ENCODE measurements around the gene ZNF780A. TPM values are rescaled to one million over a fixed set of nuclear protein-coding genes. Genes with fewer than 3 reads are reported as not detected.

The ZNF780A gene
- total and polyA plus RNA-seq, 2 of the 13 experiments (the other 11 are each of a cell fraction or from before 2014, with no cell fraction given): 13.5 to 22.7 TPM

DNA sequence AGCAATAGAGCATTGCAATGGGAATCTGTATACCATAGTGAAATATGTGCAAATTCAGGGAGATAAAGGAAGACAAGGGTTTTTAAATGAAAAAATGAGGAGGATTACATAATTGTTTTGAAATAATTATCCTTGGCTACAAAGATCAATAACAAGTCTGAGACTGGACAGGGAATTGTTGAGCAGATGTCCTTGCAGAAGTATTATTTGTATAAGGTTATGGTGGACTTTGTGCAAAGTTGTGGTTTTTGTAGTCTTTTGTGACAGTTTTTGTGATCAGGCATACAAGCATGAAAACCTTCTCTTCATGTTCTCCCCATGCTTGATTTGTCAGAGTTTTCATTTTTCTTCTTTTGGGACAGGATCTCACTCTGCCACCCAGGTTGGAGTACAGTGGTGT is 25.3 kb upstream of the ZNF780A start:
- Histone ChIP-seq H3K27me3 (ENCODE audit: control insufficient read depth in 1 of 2, insufficient read depth in 2 of 2, low read length in 2 of 2) (no peaks in the 10 kb centered on the region), H3K4me3 (replicated peaks in 1 of 3; ENCODE audit: insufficient read depth in 1 of 3, low read depth in 2 of 3, low read length in 3 of 3) (no peak overlapping the region), H2AFZ (ENCODE audit: low read length) (no peak overlapping the region), H4K20me1 (ENCODE audit: insufficient read depth, low read length) (no peaks in the 10 kb centered on the region), H3K9ac (ENCODE audit: insufficient read depth, low read depth, low read length) (no peak overlapping the region), H3K27ac (ENCODE audit: extremely low read length, insufficient read depth, low read length) (peak overlapping the region; percentile 24), H3K36me3 (replicated peaks in 1 of 2; ENCODE audit: control insufficient read depth in 1 of 2, insufficient read depth in 2 of 2, low read length in 2 of 2) (no peaks in the 10 kb centered on the region), H3K9me3 (ENCODE audit: low read length) (peaks cover 10% of the 10 kb centered on the region), H3K4me2 (ENCODE audit: low read depth, low read length) (0 out of 2 replicates have a peak overlapping the region, but pooled peaks have one; percentile 0), H3K79me2 (ENCODE audit: insufficient read depth, low read length) (no peaks in the 10 kb centered on the region), H3K4me1 (ENCODE audit: insufficient read depth, low read length) (peaks cover 43% of the 10 kb centered on the region)
- POLR2A ChIA-PET: interaction anchor here (1.2 kb wide), 1 partner anchor 26 kb away, joined by 3 read pairs; the partner anchor contains the start of gene ZNF780A
- ATAC-seq (no peak), DNase-seq (ENCODE audit: low spot score) (peak; percentile 43), FAIRE-seq (peak; percentile 15)
- in situ Hi-C loops (cut with HindIII; ENCODE audit: extremely low pct_ligation_motif_present, low pct_unique_long_range_greater_than_20kb): no loop called here
- no TSS peak for BruUV-seq (replicated peaks)
- intact Hi-C loops (cut with micrococcal nuclease; ENCODE audit: unreplicated experiment): no loop called here
- CTCF ChIA-PET (ENCODE audit: low intra/inter-chr PET ratio, low total read pairs): no interaction called here
- no peak for TF ChIP-seq SIN3B (IDR thresholded peaks at IDR 0.05; ENCODE audit: low read length)
- TF ChIP-seq ATF7 (IDR thresholded peaks at IDR 0.05): no peak
- no peak for TF ChIP-seq ATF7 (CRISPR knock-in tag; IDR thresholded peaks at IDR 0.05)
- no peak for TF ChIP-seq ZNF558 (CRISPR knock-in tag; IDR thresholded peaks at IDR 0.05; ENCODE audit: borderline replicate concordance)
- TF ChIP-seq, protein P1, sequence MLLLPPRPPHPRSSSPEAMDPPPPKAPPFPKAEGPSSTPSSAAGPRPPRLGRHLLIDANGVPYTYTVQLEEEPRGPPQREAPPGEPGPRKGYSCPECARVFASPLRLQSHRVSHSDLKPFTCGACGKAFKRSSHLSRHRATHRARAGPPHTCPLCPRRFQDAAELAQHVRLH (CRISPR knock-in tag; IDR thresholded peaks at IDR 0.05; ENCODE audit: borderline replicate concordance, low read depth): no peak
- TF ChIP-seq NR1H2 (CRISPR knock-in tag; IDR thresholded peaks at IDR 0.05; ENCODE audit: borderline replicate concordance, low read depth): no peak
- peak; percentile 65; the same call in 1 of the 2 replicates for TF ChIP-seq SOX5 (CRISPR knock-in tag; IDR thresholded peaks at IDR 0.05; ENCODE audit: borderline replicate concordance)
- TF ChIP-seq, protein P2, sequence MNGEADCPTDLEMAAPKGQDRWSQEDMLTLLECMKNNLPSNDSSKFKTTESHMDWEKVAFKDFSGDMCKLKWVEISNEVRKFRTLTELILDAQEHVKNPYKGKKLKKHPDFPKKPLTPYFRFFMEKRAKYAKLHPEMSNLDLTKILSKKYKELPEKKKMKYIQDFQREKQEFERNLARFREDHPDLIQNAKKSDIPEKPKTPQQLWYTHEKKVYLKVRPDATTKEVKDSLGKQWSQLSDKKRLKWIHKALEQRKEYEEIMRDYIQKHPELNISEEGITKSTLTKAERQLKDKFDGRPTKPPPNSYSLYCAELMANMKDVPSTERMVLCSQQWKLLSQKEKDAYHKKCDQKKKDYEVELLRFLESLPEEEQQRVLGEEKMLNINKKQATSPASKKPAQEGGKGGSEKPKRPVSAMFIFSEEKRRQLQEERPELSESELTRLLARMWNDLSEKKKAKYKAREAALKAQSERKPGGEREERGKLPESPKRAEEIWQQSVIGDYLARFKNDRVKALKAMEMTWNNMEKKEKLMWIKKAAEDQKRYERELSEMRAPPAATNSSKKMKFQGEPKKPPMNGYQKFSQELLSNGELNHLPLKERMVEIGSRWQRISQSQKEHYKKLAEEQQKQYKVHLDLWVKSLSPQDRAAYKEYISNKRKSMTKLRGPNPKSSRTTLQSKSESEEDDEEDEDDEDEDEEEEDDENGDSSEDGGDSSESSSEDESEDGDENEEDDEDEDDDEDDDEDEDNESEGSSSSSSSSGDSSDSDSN (CRISPR knock-in tag; IDR thresholded peaks at IDR 0.05): no peak
- no peak for TF ChIP-seq ZNF230 (CRISPR knock-in tag; IDR thresholded peaks at IDR 0.05)
- TF ChIP-seq IRX3 (CRISPR knock-in tag; IDR thresholded peaks at IDR 0.05; ENCODE audit: borderline replicate concordance, low read depth): no peak
- no peak for TF ChIP-seq EEA1 (CRISPR knock-in tag; IDR thresholded peaks at IDR 0.05; ENCODE audit: borderline replicate concordance)
- no peak for TF ChIP-seq RBFOX2 (IDR thresholded peaks at IDR 0.05; ENCODE audit: low read depth, low read length)
- no peak for TF ChIP-seq ZNF878 (CRISPR knock-in tag; IDR thresholded peaks at IDR 0.05)
- peak; percentile 72 for TF ChIP-seq GATAD2A (CRISPR knock-in tag; IDR thresholded peaks at IDR 0.05)
- TF ChIP-seq SP2 (CRISPR knock-in tag; IDR thresholded peaks at IDR 0.05): no peak
- TF ChIP-seq, protein P3, sequence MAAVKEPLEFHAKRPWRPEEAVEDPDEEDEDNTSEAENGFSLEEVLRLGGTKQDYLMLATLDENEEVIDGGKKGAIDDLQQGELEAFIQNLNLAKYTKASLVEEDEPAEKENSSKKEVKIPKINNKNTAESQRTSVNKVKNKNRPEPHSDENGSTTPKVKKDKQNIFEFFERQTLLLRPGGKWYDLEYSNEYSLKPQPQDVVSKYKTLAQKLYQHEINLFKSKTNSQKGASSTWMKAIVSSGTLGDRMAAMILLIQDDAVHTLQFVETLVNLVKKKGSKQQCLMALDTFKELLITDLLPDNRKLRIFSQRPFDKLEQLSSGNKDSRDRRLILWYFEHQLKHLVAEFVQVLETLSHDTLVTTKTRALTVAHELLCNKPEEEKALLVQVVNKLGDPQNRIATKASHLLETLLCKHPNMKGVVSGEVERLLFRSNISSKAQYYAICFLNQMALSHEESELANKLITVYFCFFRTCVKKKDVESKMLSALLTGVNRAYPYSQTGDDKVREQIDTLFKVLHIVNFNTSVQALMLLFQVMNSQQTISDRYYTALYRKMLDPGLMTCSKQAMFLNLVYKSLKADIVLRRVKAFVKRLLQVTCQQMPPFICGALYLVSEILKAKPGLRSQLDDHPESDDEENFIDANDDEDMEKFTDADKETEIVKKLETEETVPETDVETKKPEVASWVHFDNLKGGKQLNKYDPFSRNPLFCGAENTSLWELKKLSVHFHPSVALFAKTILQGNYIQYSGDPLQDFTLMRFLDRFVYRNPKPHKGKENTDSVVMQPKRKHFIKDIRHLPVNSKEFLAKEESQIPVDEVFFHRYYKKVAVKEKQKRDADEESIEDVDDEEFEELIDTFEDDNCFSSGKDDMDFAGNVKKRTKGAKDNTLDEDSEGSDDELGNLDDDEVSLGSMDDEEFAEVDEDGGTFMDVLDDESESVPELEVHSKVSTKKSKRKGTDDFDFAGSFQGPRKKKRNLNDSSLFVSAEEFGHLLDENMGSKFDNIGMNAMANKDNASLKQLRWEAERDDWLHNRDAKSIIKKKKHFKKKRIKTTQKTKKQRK (IDR thresholded peaks at IDR 0.05; ENCODE audit: low read length): no peak
- TF ChIP-seq HMGA1 (CRISPR knock-in tag; conservative IDR thresholded peaks at IDR 0.05): no peak
- no peak for TF ChIP-seq SRSF9 (IDR thresholded peaks at IDR 0.05; ENCODE audit: borderline replicate concordance, insufficient read depth, low read depth, low read length, poor library complexity, severe bottlenecking)
- TF ChIP-seq SOX13 (IDR thresholded peaks at IDR 0.05): no peak
- TF ChIP-seq SOX13 (CRISPR knock-in tag; conservative IDR thresholded peaks at IDR 0.05 in 1 of 2, IDR thresholded peaks at IDR 0.05 in 1 of 2): peak in 1 of 2 experiments; percentile 80; a peak in 1 of 4 replicates
- no peak for TF ChIP-seq MEIS2 (CRISPR knock-in tag; IDR thresholded peaks at IDR 0.05)
- no peak for TF ChIP-seq STAG1 (CRISPR knock-in tag; IDR thresholded peaks at IDR 0.05)
